A549 (cell line): Measurements from ENCODE around the gene IGF2BP3.

Experiments
- CBX2 ChIP-seq: fragments of 200-600 bp; sonication (generic); IDR thresholded peaks from 2 replicates; pipeline ENCODE4 v1.6.1; 2016; ENCODE audit warnings: low read depth, mild to moderate bottlenecking, borderline replicate concordance
- CEBPB ChIP-seq, 2 experiments: fragments of >200 bp in 1 of 2; sonication (Bioruptor Twin) in 1 of 2; formaldehyde crosslinking in 1 of 2; IDR thresholded peaks; 2 replicates each; pipeline ENCODE4 v1.6.1; 2012 to 2016
- CTCF ChIP-seq: fragments of >200 bp; sonication (Bioruptor Twin); formaldehyde crosslinking; IDR thresholded peaks from 3 replicates; pipeline ENCODE4 v1.5.1; 2016
- EP300 ChIP-seq, 2 experiments: fragments of >200 bp; sonication (Bioruptor Twin); formaldehyde crosslinking; IDR thresholded peaks; 2 replicates in 1 of 2; 3 replicates in 1 of 2; pipeline ENCODE4 v1.6.1; 2016 to 2017
- HDAC2 ChIP-seq: fragments of 200-600 bp; sonication (generic); IDR thresholded peaks from 2 replicates; pipeline ENCODE4 v1.6.1; 2016
- HOXA7 ChIP-seq: fragments of 250-450 bp; sonication (Bioruptor Pico); IDR thresholded peaks from 2 replicates; pipeline ENCODE4 v1.5.0; 2020; ENCODE audit warnings: mild to moderate bottlenecking, moderate library complexity
- KDM1A ChIP-seq: fragments of 200-600 bp; sonication (generic); IDR thresholded peaks from 2 replicates; pipeline ENCODE4 v1.6.1; 2016; ENCODE audit warnings: low read depth, mild to moderate bottlenecking
- MAX ChIP-seq: IDR thresholded peaks from 2 replicates; pipeline ENCODE4 v1.6.1; 2012
- NPAS2 ChIP-seq: fragments of 250-450 bp; sonication (Bioruptor Pico); IDR thresholded peaks from 2 replicates; pipeline ENCODE4 v1.8.0; 2022; ENCODE audit warnings: mild to moderate bottlenecking, moderate library complexity, borderline replicate concordance
- POLR2A ChIP-seq: IDR thresholded peaks from 2 replicates; pipeline ENCODE4 v1.6.1; 2012; ENCODE audit warnings: mild to moderate bottlenecking, low read length
- POLR2AphosphoS2 ChIP-seq: conservative IDR thresholded peaks from 2 replicates; pipeline ENCODE4 v1.6.1; 2012; ENCODE audit warnings: low read length, improper control_type of control experiment, inconsistent platforms
- REST ChIP-seq: fragments of 200-600 bp; sonication (generic); IDR thresholded peaks from 2 replicates; pipeline ENCODE4 v1.6.1; 2016; ENCODE audit warnings: antibody characterized with exemption, mild to moderate bottlenecking, moderate library complexity
- RFX5 ChIP-seq: fragments of 450-650 bp; IDR thresholded peaks from 2 replicates; pipeline ENCODE4 v1.7.1; 2014; ENCODE audit warnings: antibody characterized with exemption, mild to moderate bottlenecking, moderate library complexity

GRCh38 chr7:23380556-23380955, 89.7 kb downstream of the IGF2BP3 start:
- TF ChIP-seq CTCF: no peak
- no peak for TF ChIP-seq POLR2A
- TF ChIP-seq NPAS2 (CRISPR knock-in tag): no peak
- no peak for TF ChIP-seq HDAC2
- TF ChIP-seq EP300 (IDR thresholded peaks at IDR 0.05): no peak
- TF ChIP-seq REST: no peak
- no peak for TF ChIP-seq CBX2
- TF ChIP-seq MAX: no peak
- no peak for TF ChIP-seq POLR2AphosphoS2
- TF ChIP-seq HOXA7 (CRISPR knock-in tag): no peak
- no peak for TF ChIP-seq CEBPB (IDR thresholded peaks at IDR 0.05)
- TF ChIP-seq KDM1A: no peak
- TF ChIP-seq RFX5: no peak
